ENCODE data around the gene RFX5.

The RFX5 gene

DNA sequence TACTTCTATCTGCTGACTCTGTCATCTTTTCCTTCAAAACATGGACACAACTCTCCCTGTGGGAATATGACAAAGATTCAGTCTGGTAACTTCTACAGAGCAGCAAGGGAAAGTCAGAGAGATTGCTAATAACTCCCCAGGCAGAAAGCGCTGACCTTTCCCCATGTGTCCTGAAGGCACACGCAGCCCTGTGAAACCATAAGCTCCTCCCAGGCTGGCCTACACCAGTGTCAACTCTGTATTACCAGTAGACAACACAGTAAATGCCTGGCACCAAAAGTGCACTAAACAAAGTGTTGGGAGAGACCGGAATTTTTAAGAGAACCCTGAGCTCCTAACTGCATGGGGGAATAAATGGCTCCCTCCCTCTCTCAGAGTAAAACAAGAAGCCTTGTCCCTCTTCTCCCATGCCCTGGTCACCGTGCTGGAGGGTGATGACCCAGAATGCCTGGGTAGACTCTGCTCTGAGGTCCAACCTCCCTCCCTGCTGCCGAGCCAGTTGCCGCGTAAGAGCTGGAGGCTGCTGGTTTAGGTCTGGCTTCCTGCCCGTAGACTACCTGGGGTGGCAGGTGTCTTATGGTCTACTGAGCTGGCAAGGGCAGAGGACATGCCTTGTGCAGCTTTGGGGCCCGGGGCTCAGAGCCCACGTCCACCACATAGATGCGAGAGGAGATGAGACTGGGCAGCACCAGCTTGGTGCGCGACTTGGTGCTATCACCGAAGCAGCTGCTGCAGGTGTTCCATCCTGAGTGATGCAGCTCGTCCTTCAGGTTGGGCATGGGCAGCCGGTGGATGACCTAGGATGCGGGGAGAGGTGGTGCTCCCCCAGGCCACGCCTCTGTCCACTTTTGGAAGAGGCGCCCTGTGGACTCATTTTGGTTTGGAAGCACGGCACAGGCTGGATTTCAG, 21.6 kb upstream of the RFX5 start:
- H3K4me1 ChIP-seq (ENCODE audit: control insufficient read depth, low read length) = no peaks in the 10 kb centered on the region
- H3K79me2 ChIP-seq (ENCODE audit: control insufficient read depth, low read length) = no peaks in the 10 kb centered on the region
- no peaks in the 10 kb centered on the region for H3K9me3 ChIP-seq (ENCODE audit: control insufficient read depth, insufficient read depth, low read length)
- no peak overlapping the region for H3K27ac ChIP-seq (ENCODE audit: low read depth, low read length)
- H3K4me3 ChIP-seq (ENCODE audit: low read length) = no peak overlapping the region
- no peaks in the 10 kb centered on the region for H3K36me3 ChIP-seq (ENCODE audit: control insufficient read depth, low read length)
- H4K20me1 ChIP-seq (ENCODE audit: control insufficient read depth, insufficient read depth, low read depth, low read length) = no peaks in the 10 kb centered on the region
- TF ChIP-seq EZH2phosphoT487 (IDR thresholded peaks at IDR 0.05; ENCODE audit: borderline replicate concordance, low read length) = no peak
- TF ChIP-seq, protein P1, sequence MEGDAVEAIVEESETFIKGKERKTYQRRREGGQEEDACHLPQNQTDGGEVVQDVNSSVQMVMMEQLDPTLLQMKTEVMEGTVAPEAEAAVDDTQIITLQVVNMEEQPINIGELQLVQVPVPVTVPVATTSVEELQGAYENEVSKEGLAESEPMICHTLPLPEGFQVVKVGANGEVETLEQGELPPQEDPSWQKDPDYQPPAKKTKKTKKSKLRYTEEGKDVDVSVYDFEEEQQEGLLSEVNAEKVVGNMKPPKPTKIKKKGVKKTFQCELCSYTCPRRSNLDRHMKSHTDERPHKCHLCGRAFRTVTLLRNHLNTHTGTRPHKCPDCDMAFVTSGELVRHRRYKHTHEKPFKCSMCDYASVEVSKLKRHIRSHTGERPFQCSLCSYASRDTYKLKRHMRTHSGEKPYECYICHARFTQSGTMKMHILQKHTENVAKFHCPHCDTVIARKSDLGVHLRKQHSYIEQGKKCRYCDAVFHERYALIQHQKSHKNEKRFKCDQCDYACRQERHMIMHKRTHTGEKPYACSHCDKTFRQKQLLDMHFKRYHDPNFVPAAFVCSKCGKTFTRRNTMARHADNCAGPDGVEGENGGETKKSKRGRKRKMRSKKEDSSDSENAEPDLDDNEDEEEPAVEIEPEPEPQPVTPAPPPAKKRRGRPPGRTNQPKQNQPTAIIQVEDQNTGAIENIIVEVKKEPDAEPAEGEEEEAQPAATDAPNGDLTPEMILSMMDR (IDR thresholded peaks at IDR 0.05; ENCODE audit: low read depth, low read length, poor library complexity, severe bottlenecking) = no peak
- H3F3A ChIP-seq (ENCODE audit: control insufficient read depth, insufficient read depth) = no peaks in the 10 kb centered on the region
- H3K4me2 ChIP-seq (ENCODE audit: low read length) = no peak overlapping the region
- no peaks in the 10 kb centered on the region for H3K9me2 ChIP-seq (replicated peaks; ENCODE audit: control insufficient read depth, low read length)
- no peaks in the 10 kb centered on the region for H3K27me3 ChIP-seq (ENCODE audit: control insufficient read depth, low read length)

DNA sequence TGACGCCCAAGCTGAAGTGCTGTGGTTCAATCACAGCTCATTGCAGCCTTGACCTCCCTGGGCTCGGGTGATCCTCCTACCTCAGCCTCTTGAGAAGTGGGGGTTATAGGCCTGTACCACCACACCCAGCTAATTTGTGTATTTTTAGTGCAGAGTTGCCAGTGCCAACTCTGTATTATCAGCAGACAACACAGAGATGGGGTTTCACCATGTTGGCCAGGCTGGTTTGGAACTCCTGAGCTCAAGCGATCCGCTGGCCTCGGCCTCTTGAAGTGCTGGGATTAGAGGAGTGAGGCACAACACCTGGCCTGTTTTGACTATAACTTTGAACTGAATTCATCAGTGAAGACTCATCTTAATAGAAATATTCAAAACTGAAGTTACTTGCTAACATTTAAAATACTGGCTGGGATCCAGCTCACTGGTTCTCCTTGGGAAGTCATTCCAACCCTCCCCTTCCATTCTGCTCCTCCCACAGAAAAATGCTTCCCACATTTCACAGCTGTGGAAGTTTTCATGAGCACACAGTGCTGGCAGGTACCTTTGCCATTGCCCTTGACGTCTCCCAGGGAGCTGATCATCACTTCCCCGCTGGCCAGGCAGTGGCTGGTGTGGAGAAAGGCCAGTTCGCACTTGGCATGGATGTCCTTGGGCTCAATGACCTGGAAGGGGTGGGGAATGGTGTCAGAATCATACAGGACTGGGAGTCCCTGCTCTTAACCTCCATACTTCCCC, 20.8 kb upstream of the RFX5 start:
- Histone ChIP-seq H3K9me3 (ENCODE audit: control insufficient read depth, insufficient read depth, low read length) (peaks cover 2% of the 10 kb centered on the region; the same call in 1 of the 2 replicates), H3K79me2 (ENCODE audit: control insufficient read depth, low read length) (no peaks in the 10 kb centered on the region), H3K36me3 (ENCODE audit: control insufficient read depth, low read length) (no peaks in the 10 kb centered on the region), H3K4me1 (ENCODE audit: control insufficient read depth, low read length) (no peaks in the 10 kb centered on the region), H3K27ac (ENCODE audit: low read depth, low read length) (no peak overlapping the region), H3K9me2 (replicated peaks; ENCODE audit: control insufficient read depth, low read length) (no peaks in the 10 kb centered on the region), H3K27me3 (ENCODE audit: control insufficient read depth, low read length) (no peaks in the 10 kb centered on the region), H3K4me2 (ENCODE audit: low read length) (no peak overlapping the region), H3F3A (ENCODE audit: control insufficient read depth, insufficient read depth) (no peaks in the 10 kb centered on the region), H4K20me1 (ENCODE audit: control insufficient read depth, insufficient read depth, low read depth, low read length) (no peaks in the 10 kb centered on the region), H3K4me3 (ENCODE audit: low read length) (no peak overlapping the region)
- TF ChIP-seq EZH2phosphoT487 (IDR thresholded peaks at IDR 0.05; ENCODE audit: borderline replicate concordance, low read length) = no peak
- TF ChIP-seq, protein P1 (IDR thresholded peaks at IDR 0.05; ENCODE audit: low read depth, low read length, poor library complexity, severe bottlenecking) = no peak

DNA sequence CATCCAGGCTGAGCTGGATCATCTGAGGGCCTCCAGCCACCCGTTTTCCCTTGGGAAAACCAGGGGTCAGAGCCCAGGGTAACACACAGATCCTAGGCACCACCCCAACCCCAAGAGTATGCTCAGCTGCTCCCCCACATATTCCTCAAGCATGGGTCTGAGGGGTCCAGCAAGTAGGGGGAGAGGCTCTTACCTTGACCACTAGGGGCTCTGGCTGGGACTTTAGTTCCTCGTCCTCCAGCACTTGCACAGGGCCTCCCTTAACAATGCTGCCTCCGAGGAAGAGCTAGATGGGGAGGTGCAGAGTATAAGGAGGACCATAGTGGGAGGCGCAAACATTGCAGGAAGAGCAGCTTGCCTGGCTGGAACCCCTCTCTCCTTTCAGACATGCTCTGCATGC, 17.9 kb upstream of the RFX5 start:
- H3K4me1 ChIP-seq (ENCODE audit: control insufficient read depth, low read length) = no peaks in the 10 kb centered on the region
- no peak overlapping the region for H3K27ac ChIP-seq (ENCODE audit: low read depth, low read length)
- H3K27me3 ChIP-seq (ENCODE audit: control insufficient read depth, low read length) = no peaks in the 10 kb centered on the region
- no peaks in the 10 kb centered on the region for H3K79me2 ChIP-seq (ENCODE audit: control insufficient read depth, low read length)
- H3F3A ChIP-seq (ENCODE audit: control insufficient read depth, insufficient read depth) = no peaks in the 10 kb centered on the region
- no peak overlapping the region for H3K4me2 ChIP-seq (ENCODE audit: low read length)
- H3K9me2 ChIP-seq (replicated peaks; ENCODE audit: control insufficient read depth, low read length) = no peaks in the 10 kb centered on the region
- TF ChIP-seq, protein P1 (IDR thresholded peaks at IDR 0.05; ENCODE audit: low read depth, low read length, poor library complexity, severe bottlenecking) = no peak
- TF ChIP-seq EZH2phosphoT487 (IDR thresholded peaks at IDR 0.05; ENCODE audit: borderline replicate concordance, low read length) = no peak
- no peaks in the 10 kb centered on the region for H4K20me1 ChIP-seq (ENCODE audit: control insufficient read depth, insufficient read depth, low read depth, low read length)
- H3K4me3 ChIP-seq (ENCODE audit: low read length) = no peak overlapping the region
- no peaks in the 10 kb centered on the region for H3K36me3 ChIP-seq (ENCODE audit: control insufficient read depth, low read length)
- H3K9me3 ChIP-seq (ENCODE audit: control insufficient read depth, insufficient read depth, low read length) = peaks cover 15% of the 10 kb centered on the region
